ENCODE results near the gene DPY19L3.

DPY19L3 gene

GRCh38 chr19:32415669-32416068 is 10.1 kb downstream of the DPY19L3 start:
- H3K9me2 ChIP-seq (replicated peaks; ENCODE audit: insufficient read depth, low read length) = no peaks in the 10 kb centered on the region
- H3K4me3 ChIP-seq (ENCODE audit: insufficient read depth, low read length, poor library complexity, severe bottlenecking) = no peak overlapping the region
- TF ChIP-seq EZH2phosphoT487 (conservative IDR thresholded peaks at IDR 0.05; ENCODE audit: low read length) (no peak), CTCF (IDR thresholded peaks at IDR 0.05; ENCODE audit: insufficient read depth, low read length, poor library complexity, severe bottlenecking) (no peak)
- no peaks in the 10 kb centered on the region for H3K79me2 ChIP-seq (ENCODE audit: insufficient read depth, low read length)
- H3K36me3 ChIP-seq (ENCODE audit: low read length) = peaks cover 17% of the 10 kb centered on the region; the same call in 1 of the 2 replicates
- H4K20me1 ChIP-seq (ENCODE audit: low read depth, low read length) = peaks cover 4% of the 10 kb centered on the region; the same call in 1 of the 2 replicates
- H3F3A ChIP-seq (ENCODE audit: insufficient read depth) = no peaks in the 10 kb centered on the region
- H3K9ac ChIP-seq (ENCODE audit: low read length) = no peak overlapping the region
- no peak overlapping the region for H3K27ac ChIP-seq (ENCODE audit: low read depth, low read length)
- H3K27me3 ChIP-seq (ENCODE audit: low read length) = no peaks in the 10 kb centered on the region
- H3K9me3 ChIP-seq (ENCODE audit: insufficient read depth, low read length) = no peaks in the 10 kb centered on the region
- no peak overlapping the region for H3K4me2 ChIP-seq (ENCODE audit: low read depth, low read length, poor library complexity, severe bottlenecking)
- H2AFZ ChIP-seq (ENCODE audit: low read depth, low read length, severe bottlenecking) = no peak overlapping the region

- H3F3A ChIP-seq (ENCODE audit: insufficient read depth) = no peaks in the 10 kb centered on the region
- no peaks in the 10 kb centered on the region for H3K9me3 ChIP-seq (ENCODE audit: insufficient read depth, low read length)
- no peak overlapping the region for H3K4me2 ChIP-seq (ENCODE audit: low read depth, low read length, poor library complexity, severe bottlenecking)
- TF ChIP-seq CTCF (IDR thresholded peaks at IDR 0.05; ENCODE audit: insufficient read depth, low read length, poor library complexity, severe bottlenecking) (no peak), EZH2phosphoT487 (conservative IDR thresholded peaks at IDR 0.05; ENCODE audit: low read length) (no peak)
- H3K36me3 ChIP-seq (ENCODE audit: low read length) = peaks cover 11% of the 10 kb centered on the region; the same call in 1 of the 2 replicates
- H3K79me2 ChIP-seq (ENCODE audit: insufficient read depth, low read length) = no peaks in the 10 kb centered on the region
- peaks cover 4% of the 10 kb centered on the region; the same call in 1 of the 2 replicates for H4K20me1 ChIP-seq (ENCODE audit: low read depth, low read length)
- H3K9ac ChIP-seq (ENCODE audit: low read length) = no peak overlapping the region
- H3K27me3 ChIP-seq (ENCODE audit: low read length) = no peaks in the 10 kb centered on the region
- no peak overlapping the region for H3K27ac ChIP-seq (ENCODE audit: low read depth, low read length)
- H3K9me2 ChIP-seq (replicated peaks; ENCODE audit: insufficient read depth, low read length) = no peaks in the 10 kb centered on the region
- H2AFZ ChIP-seq (ENCODE audit: low read depth, low read length, severe bottlenecking) = no peak overlapping the region
- H3K4me3 ChIP-seq (ENCODE audit: insufficient read depth, low read length, poor library complexity, severe bottlenecking) = no peak overlapping the region
Measured at GRCh38 chr19:32416749-32417456, 11.3 kb downstream of the DPY19L3 start.

GRCh38 chr19:32418155-32418554 is 12.6 kb downstream of the DPY19L3 start:
- peaks cover 4% of the 10 kb centered on the region; the same call in 1 of the 2 replicates for H3K36me3 ChIP-seq (ENCODE audit: low read length)
- no peaks in the 10 kb centered on the region for H3F3A ChIP-seq (ENCODE audit: insufficient read depth)
- no peak overlapping the region for H3K4me2 ChIP-seq (ENCODE audit: low read depth, low read length, poor library complexity, severe bottlenecking)
- TF ChIP-seq CTCF (IDR thresholded peaks at IDR 0.05; ENCODE audit: insufficient read depth, low read length, poor library complexity, severe bottlenecking) = no peak
- no peak for TF ChIP-seq EZH2phosphoT487 (conservative IDR thresholded peaks at IDR 0.05; ENCODE audit: low read length)
- no peak overlapping the region for H2AFZ ChIP-seq (ENCODE audit: low read depth, low read length, severe bottlenecking)
- no peaks in the 10 kb centered on the region for H3K27me3 ChIP-seq (ENCODE audit: low read length)
- H3K27ac ChIP-seq (ENCODE audit: low read depth, low read length) = no peak overlapping the region
- no peaks in the 10 kb centered on the region for H3K79me2 ChIP-seq (ENCODE audit: insufficient read depth, low read length)
- H3K9ac ChIP-seq (ENCODE audit: low read length) = no peak overlapping the region
- H3K9me2 ChIP-seq (replicated peaks; ENCODE audit: insufficient read depth, low read length) = no peaks in the 10 kb centered on the region
- peaks cover 4% of the 10 kb centered on the region; the same call in 1 of the 2 replicates for H4K20me1 ChIP-seq (ENCODE audit: low read depth, low read length)
- H3K9me3 ChIP-seq (ENCODE audit: insufficient read depth, low read length) = no peaks in the 10 kb centered on the region
- no peak overlapping the region for H3K4me3 ChIP-seq (ENCODE audit: insufficient read depth, low read length, poor library complexity, severe bottlenecking)

All from SU-DHL-6 (cell line).